Spleen (tissue), 11 donors: ENCODE data around the gene BBC3. TPM values are rescaled to one million over a fixed set of nuclear protein-coding genes. Genes with fewer than 3 reads are reported as not detected.

ENCODE experiments used
- DNase-seq: peaks from one replicate; pipeline ENCODE4 v3.0.0-alpha.2; 2020
- H3K27ac ChIP-seq, 8 donors: fragments of 200-600 bp; sonication (generic) in 7 of 8; 1 replicate in 4 of 8; 2 replicates in 4 of 8; pipeline versions ENCODE4 v1.5.0 to v1.8.0; 2016 to 2021; ENCODE audit warnings: inconsistent platforms in 4 of 8, mild to moderate bottlenecking in 4 of 8, moderate library complexity in 1 of 8
- H3K27me3 ChIP-seq, 7 donors: fragments of 200-600 bp; sonication (generic) in 6 of 7; replicated peaks in 1 of 7; 1 replicate in 4 of 7; 2 replicates in 3 of 7; pipeline versions ENCODE4 v1.5.0 to v1.8.0; 2016 to 2021; ENCODE audit warnings: inconsistent platforms in 3 of 7, mild to moderate bottlenecking in 1 of 7
- H3K36me3 ChIP-seq, 6 donors: fragments of 200-600 bp; sonication (generic) in 5 of 6; 1 replicate in 4 of 6; 2 replicates in 2 of 6; pipeline versions ENCODE4 v1.5.0 to v1.8.0; 2016 to 2021; ENCODE audit warnings: inconsistent platforms in 2 of 6
- H3K4me1 ChIP-seq, 6 donors: fragments of 200-600 bp; sonication (generic) in 5 of 6; 1 replicate in 3 of 6; 2 replicates in 3 of 6; pipeline versions ENCODE4 v1.5.0 to v1.8.0; 2016 to 2021; ENCODE audit warnings: inconsistent platforms in 3 of 6
- H3K4me3 ChIP-seq, 8 donors: fragments of 200-600 bp; sonication (generic) in 7 of 8; 1 replicate in 4 of 8; 2 replicates in 4 of 8; pipeline versions ENCODE4 v1.5.0 to v1.8.0; 2016 to 2021; ENCODE audit warnings: inconsistent platforms in 4 of 8, mild to moderate bottlenecking in 4 of 8, moderate library complexity in 2 of 8
- H3K9me3 ChIP-seq, 8 donors: fragments of 200-600 bp; sonication (generic) in 7 of 8; 1 replicate in 4 of 8; 2 replicates in 4 of 8; pipeline versions ENCODE4 v1.5.0 to v1.8.0; 2016 to 2021; ENCODE audit warnings: inconsistent platforms in 4 of 8
- POLR2A ChIP-seq, 3 donors: fragments of 450-650 bp; IDR thresholded peaks; one replicate each; pipeline ENCODE4 v1.5.1; 2017; ENCODE audit warnings: antibody characterized with exemption in 3 of 3, mild to moderate bottlenecking in 1 of 3
- POLR2AphosphoS5 ChIP-seq, 3 donors: sonication (generic); formaldehyde crosslinking; IDR thresholded peaks; one replicate each; pipeline ENCODE4 v1.5.1; 2017; ENCODE audit warnings: antibody characterized with exemption in 3 of 3
- WGBS, 5 donors: extraction: QIAGEN DNeasy Blood & Tissue Kit in 3 of 5; methylation state at CpG; one replicate each; pipeline versions ENCODE4 v1.1.5 to v1.1.7; 2013 to 2018; 5-methylcytosine and 5-hydroxymethylcytosine counted together
- intact Hi-C: fragments of 100-400 bp; cut with DNase I; formaldehyde crosslinking; loops from one replicate; pipeline ENCODE4 v1.15.0; 2023; ENCODE audit warnings: low total_unique reads
- microRNA-seq, 3 donors: library from miRNA; unstranded; fragments of <30 nt; microRNA quantifications; one replicate each; pipeline versions ENCODE4 to v1.1.0, GENCODE V29; 2019 to 2020
- polyA plus RNA-seq, 3 donors: library from polyadenylated mRNA; stranded (reverse); fragments of 200-250 nt; gene quantifications; one replicate each; pipeline ENCODE4 v1.2.1, GENCODE V29; 2013
- small RNA-seq, 4 donors: library from RNA; depleted of rRNA; stranded (forward); fragments of <200 nt; gene quantifications; one replicate each; pipeline ENCODE3, GENCODE V24; 2016
- total RNA-seq, 7 donors: library from RNA; depleted of rRNA in 3 of 7; stranded (reverse); fragments of >200 nt in 3 of 7; fragmentation: NEBNext Ultra II Directional in 4 of 7; extraction: Animal tissue kit (Norgen Biotek cat#: 25700) in 4 of 7; gene quantifications; one replicate each; pipeline versions ENCODE4 v1.1.0 to v1.2.1, GENCODE V29; 2016 to 2021
- TF ChIP-seq, protein P1 (sequence below), 11 experiments: fragments of 200-600 bp in 7 of 11; fragments of 450-650 bp in 4 of 11; sonication (generic) in 4 of 11; IDR thresholded peaks in 8 of 11; conservative IDR thresholded peaks in 3 of 11; 1 replicate in 7 of 11; 2 replicates in 4 of 11; pipeline versions ENCODE4 v1.4.0 to v1.8.0; 2016 to 2021; ENCODE audit warnings: antibody characterized with exemption in 11 of 11, inconsistent platforms in 4 of 11, mild to moderate bottlenecking in 1 of 11
- donor health status: healthy with polysubstance abuse.
- donor health status: DM: no; HTN: no; CAD: no; lungs with moderate emphysema.
- donor health status: DM: no; HTN: no; CAD: no.
- donor health status: Bipolar disorder and iron deficiency.
- donor health status: healthy.
- donor health status: DM: no; HTN: no; CAD: no.
- donor health status: DM: yes; HTN: yes; CAD: no.

Gene BBC3
- total and polyA plus RNA-seq, 10 donors: 6.3 to 17.0 (median 11.0) TPM

- intact Hi-C loops: no loop called here
- Histone ChIP-seq H3K27ac (peak overlapping the region; percentile 33 to 77 (median 58)), H3K4me1 (peaks cover 10 to 37% (median 21%) of the 10 kb centered on the region in 6 donors), H3K9me3 (no peaks in the 10 kb centered on the region), H3K36me3 (peaks cover 0 to 98% (median 37%) of the 10 kb centered on the region in 6 donors), H3K27me3 (no peaks in the 10 kb centered on the region), H3K4me3 (no peak overlapping the region)
- DNase-seq: no peak
- TF ChIP-seq POLR2AphosphoS5 (IDR thresholded peaks at IDR 0.05) (no peak), POLR2A (IDR thresholded peaks at IDR 0.05) (no peak)
- TF ChIP-seq, protein P1, sequence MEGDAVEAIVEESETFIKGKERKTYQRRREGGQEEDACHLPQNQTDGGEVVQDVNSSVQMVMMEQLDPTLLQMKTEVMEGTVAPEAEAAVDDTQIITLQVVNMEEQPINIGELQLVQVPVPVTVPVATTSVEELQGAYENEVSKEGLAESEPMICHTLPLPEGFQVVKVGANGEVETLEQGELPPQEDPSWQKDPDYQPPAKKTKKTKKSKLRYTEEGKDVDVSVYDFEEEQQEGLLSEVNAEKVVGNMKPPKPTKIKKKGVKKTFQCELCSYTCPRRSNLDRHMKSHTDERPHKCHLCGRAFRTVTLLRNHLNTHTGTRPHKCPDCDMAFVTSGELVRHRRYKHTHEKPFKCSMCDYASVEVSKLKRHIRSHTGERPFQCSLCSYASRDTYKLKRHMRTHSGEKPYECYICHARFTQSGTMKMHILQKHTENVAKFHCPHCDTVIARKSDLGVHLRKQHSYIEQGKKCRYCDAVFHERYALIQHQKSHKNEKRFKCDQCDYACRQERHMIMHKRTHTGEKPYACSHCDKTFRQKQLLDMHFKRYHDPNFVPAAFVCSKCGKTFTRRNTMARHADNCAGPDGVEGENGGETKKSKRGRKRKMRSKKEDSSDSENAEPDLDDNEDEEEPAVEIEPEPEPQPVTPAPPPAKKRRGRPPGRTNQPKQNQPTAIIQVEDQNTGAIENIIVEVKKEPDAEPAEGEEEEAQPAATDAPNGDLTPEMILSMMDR (IDR thresholded peaks at IDR 0.05 in 8 of 11, conservative IDR thresholded peaks at IDR 0.05 in 3 of 11): no peak
- WGBS, 5 donors: 19 to 32% (median 27%) methylated on average over 5 of the region's 5 CpGs
These were observed 54.3 kb downstream of the BBC3 start for GRCh38 chr19:47176627-47177090.

GRCh38 chr19:47176071-47176626, 54.9 kb downstream of the BBC3 start:
- H3K36me3 ChIP-seq: peaks cover 0 to 98% (median 40%) of the 10 kb centered on the region in 6 donors
- TF ChIP-seq, protein P1 (IDR thresholded peaks at IDR 0.05 in 8 of 11, conservative IDR thresholded peaks at IDR 0.05 in 3 of 11): no peak
- no peak for TF ChIP-seq POLR2AphosphoS5 (IDR thresholded peaks at IDR 0.05)
- TF ChIP-seq POLR2A (IDR thresholded peaks at IDR 0.05): no peak
- 88 to 92% (median 90%) methylated on average over 5 of the region's 5 CpGs for WGBS, 5 donors
- H3K27me3 ChIP-seq: no peaks in the 10 kb centered on the region
- peak overlapping the region in 7 of 8 donors; percentile 39 to 77 (median 60) for H3K27ac ChIP-seq
- H3K4me1 ChIP-seq: peaks cover 10 to 37% (median 21%) of the 10 kb centered on the region in 6 donors
- no peak overlapping the region for H3K4me3 ChIP-seq
- no peaks in the 10 kb centered on the region for H3K9me3 ChIP-seq
- intact Hi-C loops: no loop called here
- DNase-seq: no peak

DNA sequence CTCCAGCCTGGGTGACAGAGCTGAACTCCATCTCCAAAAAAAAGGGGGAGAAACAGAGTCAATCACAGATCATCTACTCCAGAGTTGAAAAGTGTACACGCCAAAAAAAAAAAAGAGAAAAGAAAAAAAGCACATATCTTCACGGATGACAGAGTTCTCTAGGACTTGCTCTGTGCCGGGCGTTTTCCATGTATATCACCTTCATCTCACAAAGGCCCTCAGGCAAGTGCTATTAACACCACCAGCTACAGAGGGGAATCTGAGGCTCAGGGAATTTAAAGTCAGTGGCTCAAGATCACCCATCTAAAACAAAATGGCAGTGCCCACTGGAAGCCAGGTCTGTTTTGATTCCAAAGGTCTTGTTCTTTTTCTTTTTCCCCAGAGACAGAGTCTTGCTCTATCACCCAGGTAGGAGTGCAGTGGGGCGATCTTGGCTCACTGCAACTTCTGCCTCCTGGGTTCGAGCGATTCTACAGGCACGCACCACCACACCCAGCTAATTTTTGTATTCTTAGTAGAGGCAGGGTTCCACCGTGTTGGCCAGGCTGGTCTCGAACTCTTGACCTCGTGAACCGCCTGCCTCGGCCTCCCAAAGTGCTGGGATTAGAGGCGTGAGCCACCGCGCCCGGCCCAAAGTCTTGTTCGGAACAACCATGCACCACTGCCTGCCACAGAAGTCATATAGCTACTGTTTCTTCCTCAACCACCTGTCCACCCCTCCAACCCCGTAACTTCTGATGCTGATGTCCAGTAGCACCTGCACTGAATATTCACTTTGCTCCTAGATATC, 58.1 kb downstream of the BBC3 start:
- Histone ChIP-seq H3K27ac (no peak overlapping the region), H3K36me3 (peaks cover 0 to 98% (median 50%) of the 10 kb centered on the region in 6 donors), H3K9me3 (no peaks in the 10 kb centered on the region), H3K27me3 (no peaks in the 10 kb centered on the region), H3K4me3 (no peak overlapping the region), H3K4me1 (peaks cover 10 to 26% (median 20%) of the 10 kb centered on the region in 6 donors)
- TF ChIP-seq, protein P1 (IDR thresholded peaks at IDR 0.05 in 8 of 11, conservative IDR thresholded peaks at IDR 0.05 in 3 of 11): no peak
- TF ChIP-seq POLR2A (IDR thresholded peaks at IDR 0.05) (no peak), POLR2AphosphoS5 (IDR thresholded peaks at IDR 0.05) (no peak)
- intact Hi-C loops: no loop called here
- no peak for DNase-seq
- WGBS, 5 donors: 94 to 98% (median 95%) methylated on average over 19 of the region's 19 CpGs

Small RNA genes within 50 kb of the gene (microRNA-seq; reads per million reads assigned to microRNA genes)
- gene MIR3190 (0 reads per million in 3 donors), gene MIR3191 (0 reads per million in 3 donors)

Small RNA genes within 50 kb of the gene (small RNA-seq; reads per million reads assigned to genes)
- gene MIR3190: 0 reads per million in 4 donors

Other genes with a start within 250 kb of the BBC3 start
- 1 to 10 TPM in 6 of 7 donors, under 1 TPM in 1; 0.85 to 5.3 (median 1.6) TPM for gene NPAS1, start 211.4 kb downstream of the BBC3 start, total RNA-seq
- gene NPAS1, start 211.4 kb downstream of the BBC3 start, polyA plus RNA-seq: 1 to 10 TPM; 2.1 to 6.3 (median 3.9) TPM
- gene TMEM160, start 182.6 kb downstream of the BBC3 start, total RNA-seq: 10 to 100 TPM; 23.6 to 31.0 (median 26.3) TPM
- 10 to 100 TPM in 2 of 3 donors, 1 to 10 TPM in 1; 7.4 to 20.5 (median 10.1) TPM for gene TMEM160, start 182.6 kb downstream of the BBC3 start, polyA plus RNA-seq
- 10 to 100 TPM; 26.8 to 68.7 (median 44.1) TPM for gene ZC3H4, start 117.4 kb downstream of the BBC3 start, total RNA-seq
- 10 to 100 TPM in 1 of 3 donors, 1 to 10 TPM in 2; 6.0 to 14.2 (median 7.5) TPM for gene ZC3H4, start 117.4 kb downstream of the BBC3 start, polyA plus RNA-seq
- gene SAE1, start 100.4 kb downstream of the BBC3 start, total RNA-seq: 10 to 100 TPM; 42.7 to 72.4 (median 59.5) TPM
- 10 to 100 TPM; 28.1 to 53.3 (median 43.9) TPM for gene SAE1, start 100.4 kb downstream of the BBC3 start, polyA plus RNA-seq
- 10 to 100 TPM; 13.0 to 43.0 (median 32.6) TPM for gene CCDC9, start 25.3 kb upstream of the BBC3 start, total RNA-seq
- gene CCDC9, start 25.3 kb upstream of the BBC3 start, polyA plus RNA-seq: 10 to 100 TPM; 11.0 to 38.7 (median 15.9) TPM
- gene INAFM1, start 43.7 kb upstream of the BBC3 start, total RNA-seq: 10 to 100 TPM in 4 of 7 donors, 1 to 10 TPM in 3; 3.9 to 19.8 (median 13.8) TPM
- gene INAFM1, start 43.7 kb upstream of the BBC3 start, polyA plus RNA-seq: 10 to 100 TPM in 2 of 3 donors, 1 to 10 TPM in 1; 8.1 to 12.9 (median 11.3) TPM
- gene C5AR1, start 78.7 kb upstream of the BBC3 start, total RNA-seq: 100 to 1,000 TPM in 1 of 7 donors, 10 to 100 TPM in 6; 33.1 to 124 (median 64.0) TPM
- 1 to 10 TPM; 4.0 to 9.4 (median 4.6) TPM for gene C5AR1, start 78.7 kb upstream of the BBC3 start, polyA plus RNA-seq
- 10 to 100 TPM; 24.7 to 55.7 (median 28.3) TPM for gene C5AR2, start 101.0 kb upstream of the BBC3 start, total RNA-seq
- 1 to 10 TPM; 1.3 to 2.7 (median 1.5) TPM for gene C5AR2, start 101.0 kb upstream of the BBC3 start, polyA plus RNA-seq
- 10 to 100 TPM; 19.5 to 34.8 (median 27.0) TPM for gene DHX34, start 118.1 kb upstream of the BBC3 start, total RNA-seq
- 10 to 100 TPM in 2 of 3 donors, 1 to 10 TPM in 1; 8.4 to 18.5 (median 13.1) TPM for gene DHX34, start 118.1 kb upstream of the BBC3 start, polyA plus RNA-seq
- 10 to 100 TPM in 1 of 7 donors, 1 to 10 TPM in 6; 4.3 to 10.4 (median 8.1) TPM for gene MEIS3, start 188.3 kb upstream of the BBC3 start, total RNA-seq
- 1 to 10 TPM; 5.0 to 6.7 (median 6.2) TPM for gene MEIS3, start 188.3 kb upstream of the BBC3 start, polyA plus RNA-seq
- not detected for gene SLC8A2, start 240.7 kb upstream of the BBC3 start, total RNA-seq
- gene SLC8A2, start 240.7 kb upstream of the BBC3 start, polyA plus RNA-seq: under 1 TPM in 2 of 3 donors, not detected in 1; 0.02 to 0.19 TPM